Cardiac muscle cell (in vitro differentiated cells and primary cell): ENCODE data around the gene OBSCN. TPM values are rescaled to one million over a fixed set of nuclear protein-coding genes. Genes with fewer than 3 reads are reported as not detected.

Experiments used
- DNase-seq, 2 donors: peaks; one replicate each; pipeline versions ENCODE4 v3.0.0 to v3.0.0-alpha.2; 2010 to 2017; ENCODE audit warnings: low read depth in 1 of 2, low spot score in 1 of 2
- H3K27ac ChIP-seq: fragments of 200-600 bp; sonication (generic); 2 replicates; pipeline ENCODE4 v1.5.1; 2016
- H3K27me3 ChIP-seq: fragments of 200-600 bp; sonication (generic); 2 replicates; pipeline ENCODE4 v1.6.0; 2016; ENCODE audit warnings: control low read depth
- H3K36me3 ChIP-seq: fragments of 200-600 bp; sonication (generic); 2 replicates; pipeline ENCODE4 v1.5.1; 2016; ENCODE audit warnings: control low read depth
- H3K4me1 ChIP-seq: fragments of 200-600 bp; sonication (generic); 2 replicates; pipeline ENCODE4 v1.8.1; 2017; ENCODE audit warnings: low read depth, mild to moderate bottlenecking, mixed run types
- H3K4me3 ChIP-seq: fragments of 200-600 bp; sonication (generic); 2 replicates; pipeline ENCODE4 v1.5.1; 2016; ENCODE audit warnings: mild to moderate bottlenecking
- H3K9me3 ChIP-seq: fragments of 200-600 bp; sonication (generic); 2 replicates; pipeline ENCODE4 v1.5.1; 2017; ENCODE audit warnings: low read depth, mild to moderate bottlenecking, control low read depth
- CTCF ChIP-seq: IDR thresholded peaks from 2 replicates; pipeline ENCODE4 v1.5.1; 2012; ENCODE audit warnings: low read depth, mild to moderate bottlenecking, low read length
- polyA plus RNA-seq: library from polyadenylated mRNA; unstranded; fragments of >200 nt; fragmentation: Nextera tagmentation; extraction: Ambion mirVana; gene quantifications from 2 replicates; pipeline ENCODE4 v1.2.1, GENCODE V29; 2016
- total RNA-seq: library from RNA; depleted of rRNA; stranded (reverse); fragments of >200 nt; gene quantifications from 2 replicates; pipeline ENCODE4 v1.2.3, GENCODE V29; 2016

Gene OBSCN
- total and polyA plus RNA-seq, 2 experiments from 2014 or later: 87.1 to 390 TPM

- H3K36me3 ChIP-seq: peaks cover 79% of the 10 kb centered on the region
These were observed 84.2 kb downstream of the OBSCN start for GRCh38 chr1:228291906-228292608.

DNA sequence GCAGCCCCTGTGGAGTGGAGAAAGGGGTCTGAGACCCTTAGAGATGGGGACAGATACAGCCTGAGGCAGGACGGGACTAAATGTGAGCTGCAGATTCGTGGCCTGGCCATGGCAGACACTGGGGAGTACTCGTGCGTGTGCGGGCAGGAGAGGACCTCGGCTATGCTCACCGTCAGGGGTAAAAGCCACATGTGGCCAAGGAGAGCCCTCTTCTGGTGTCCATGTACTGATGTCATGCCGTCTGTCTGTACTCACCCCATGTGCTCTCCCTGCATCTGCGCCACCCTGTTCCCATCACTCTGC lies 84.7 kb downstream of the OBSCN start:
- H3K4me3 ChIP-seq: no peak overlapping the region
- no peak overlapping the region for H3K27ac ChIP-seq
- no peak for DNase-seq
- H3K4me1 ChIP-seq: no peaks in the 10 kb centered on the region
- no peaks in the 10 kb centered on the region for H3K9me3 ChIP-seq
- H3K27me3 ChIP-seq: no peaks in the 10 kb centered on the region
- TF ChIP-seq CTCF: no peak
- H3K36me3 ChIP-seq: peaks cover 79% of the 10 kb centered on the region

More at GRCh38 chr1:228291906-228292608, 84.2 kb downstream of the OBSCN start:
- no peak for TF ChIP-seq CTCF
- Histone ChIP-seq H3K4me3 (no peak overlapping the region), H3K9me3 (no peaks in the 10 kb centered on the region), H3K27me3 (no peaks in the 10 kb centered on the region), H3K4me1 (no peaks in the 10 kb centered on the region), H3K27ac (no peak overlapping the region)
- DNase-seq: no peak

GRCh38 chr1:228293393-228293792 lies 85.5 kb downstream of the OBSCN start:
- no peaks in the 10 kb centered on the region for H3K27me3 ChIP-seq
- H3K4me3 ChIP-seq: no peak overlapping the region
- no peak for TF ChIP-seq CTCF
- no peak for DNase-seq
- peaks cover 78% of the 10 kb centered on the region for H3K36me3 ChIP-seq
- H3K9me3 ChIP-seq: no peaks in the 10 kb centered on the region
- H3K4me1 ChIP-seq: no peaks in the 10 kb centered on the region
- no peak overlapping the region for H3K27ac ChIP-seq

DNA sequence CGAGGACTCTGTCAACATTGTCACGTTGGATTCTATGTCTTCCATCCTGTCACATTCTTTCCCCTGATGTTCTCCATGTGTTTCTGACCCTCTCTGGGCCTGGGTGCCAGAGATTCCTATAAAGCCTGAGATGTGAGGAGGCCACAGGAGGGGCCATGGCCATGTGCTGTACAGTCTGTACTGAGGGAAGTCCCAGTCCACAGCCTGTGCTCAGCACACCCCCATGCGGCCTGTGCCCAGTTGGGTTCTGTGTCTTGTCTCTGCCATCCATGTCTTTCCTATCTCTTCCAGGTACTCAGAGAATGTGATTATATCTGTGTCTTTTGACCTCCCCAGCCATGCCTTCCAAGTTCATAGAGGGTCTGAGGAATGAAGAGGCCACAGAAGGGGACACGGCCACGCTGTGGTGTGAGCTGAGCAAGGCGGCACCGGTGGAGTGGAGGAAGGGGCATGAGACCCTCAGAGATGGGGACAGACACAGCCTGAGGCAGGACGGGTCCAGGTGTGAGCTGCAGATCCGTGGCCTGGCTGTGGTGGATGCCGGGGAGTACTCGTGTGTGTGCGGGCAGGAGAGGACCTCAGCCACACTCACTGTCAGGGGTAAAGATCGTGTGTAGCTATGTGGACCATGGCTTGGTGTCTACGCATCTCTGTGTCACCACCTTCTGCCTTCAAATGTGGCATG lies 86.1 kb downstream of the OBSCN start:
- Histone ChIP-seq H3K27me3 (no peaks in the 10 kb centered on the region), H3K27ac (no peak overlapping the region), H3K9me3 (no peaks in the 10 kb centered on the region), H3K4me1 (no peaks in the 10 kb centered on the region), H3K4me3 (no peak overlapping the region), H3K36me3 (peaks cover 78% of the 10 kb centered on the region)
- no peak for DNase-seq
- no peak for TF ChIP-seq CTCF

- DNase-seq: no peak
- no peaks in the 10 kb centered on the region for H3K27me3 ChIP-seq
- no peak for TF ChIP-seq CTCF
- H3K27ac ChIP-seq: no peak overlapping the region
- H3K4me3 ChIP-seq: no peak overlapping the region
- H3K4me1 ChIP-seq: no peaks in the 10 kb centered on the region
- no peaks in the 10 kb centered on the region for H3K9me3 ChIP-seq
- peaks cover 85% of the 10 kb centered on the region for H3K36me3 ChIP-seq
These were observed 86.9 kb downstream of the OBSCN start for GRCh38 chr1:228294717-228295116.
